GM18511 (cell line): ENCODE results near the gene P2RY14.
"Not testable (repeated sequence)": the region's sequence is repeated elsewhere in the genome, so short reads cannot be mapped to it uniquely, and the experiment has no call there.

Experiments used
- ATAC-seq: cut with Tn5 transposase; IDR thresholded peaks from one replicate; pipeline ENCODE4 v1.9.1; 2021; ENCODE audit warnings: mild to moderate bottlenecking, moderate library complexity; ENCODE audit not compliant: unreplicated experiment

Gene P2RY14

GRCh38 chr3:151264605-151265004 lies 13.7 kb downstream of the P2RY14 start:
- no peak for ATAC-seq

- no peak for ATAC-seq
Observed at GRCh38 chr3:151262871-151263525, 15.3 kb downstream of the P2RY14 start.

GRCh38 chr3:151259664-151260063 lies 18.7 kb downstream of the P2RY14 start:
- ATAC-seq: no peak

GRCh38 chr3:151256749-151257148 lies 21.6 kb downstream of the P2RY14 start:
- ATAC-seq: no peak

GRCh38 chr3:151248772-151249337 lies 29.5 kb downstream of the P2RY14 start:
- no peak for ATAC-seq

- not testable (repeated sequence) for ATAC-seq
Observed at GRCh38 chr3:151242006-151242405, 36.3 kb downstream of the P2RY14 start.

GRCh38 chr3:151236736-151237135 lies 41.6 kb downstream of the P2RY14 start:
- ATAC-seq: no peak

- ATAC-seq: no peak
Observed at GRCh38 chr3:151236316-151236715, 42.0 kb downstream of the P2RY14 start.

- no peak for ATAC-seq
Observed at GRCh38 chr3:151234825-151235224, 43.5 kb downstream of the P2RY14 start.

- ATAC-seq: no peak
Observed at GRCh38 chr3:151232991-151233390, 45.4 kb downstream of the P2RY14 start.

GRCh38 chr3:151232403-151232802 lies 45.9 kb downstream of the P2RY14 start:
- ATAC-seq: not testable (repeated sequence)

- ATAC-seq: peak; percentile 54
Observed at GRCh38 chr3:151230646-151231045, 47.7 kb downstream of the P2RY14 start.

- no peak for ATAC-seq
Observed at GRCh38 chr3:151228666-151229040, 49.7 kb downstream of the P2RY14 start.

- ATAC-seq: peak; percentile 92
Observed at GRCh38 chr3:151227807-151228665, 50.3 kb downstream of the P2RY14 start.

- peak; percentile 37 for ATAC-seq
Observed at GRCh38 chr3:151227266-151227806, 51.0 kb downstream of the P2RY14 start.

- no peak for ATAC-seq
Observed at GRCh38 chr3:151226825-151227224, 51.5 kb downstream of the P2RY14 start.

- ATAC-seq: no peak
Observed at GRCh38 chr3:151226088-151226563, 52.2 kb downstream of the P2RY14 start.

GRCh38 chr3:151225040-151225975 lies 53.0 kb downstream of the P2RY14 start:
- no peak for ATAC-seq

- ATAC-seq: no peak
Observed at GRCh38 chr3:151224268-151224866, 54.0 kb downstream of the P2RY14 start.

GRCh38 chr3:151219056-151219455 lies 59.3 kb downstream of the P2RY14 start:
- ATAC-seq: no peak
